ENCODE data around the gene TRIM46. TPM values are rescaled to one million over a fixed set of nuclear protein-coding genes. Genes with fewer than 3 reads are reported as not detected.

The TRIM46 gene
- total and polyA plus RNA-seq, 9 of the 15 experiments (the other 6 are each of a cell fraction or from before 2014, with no cell fraction given) = 0.05 to 0.60 (median 0.16) TPM; not detected in 3

DNA sequence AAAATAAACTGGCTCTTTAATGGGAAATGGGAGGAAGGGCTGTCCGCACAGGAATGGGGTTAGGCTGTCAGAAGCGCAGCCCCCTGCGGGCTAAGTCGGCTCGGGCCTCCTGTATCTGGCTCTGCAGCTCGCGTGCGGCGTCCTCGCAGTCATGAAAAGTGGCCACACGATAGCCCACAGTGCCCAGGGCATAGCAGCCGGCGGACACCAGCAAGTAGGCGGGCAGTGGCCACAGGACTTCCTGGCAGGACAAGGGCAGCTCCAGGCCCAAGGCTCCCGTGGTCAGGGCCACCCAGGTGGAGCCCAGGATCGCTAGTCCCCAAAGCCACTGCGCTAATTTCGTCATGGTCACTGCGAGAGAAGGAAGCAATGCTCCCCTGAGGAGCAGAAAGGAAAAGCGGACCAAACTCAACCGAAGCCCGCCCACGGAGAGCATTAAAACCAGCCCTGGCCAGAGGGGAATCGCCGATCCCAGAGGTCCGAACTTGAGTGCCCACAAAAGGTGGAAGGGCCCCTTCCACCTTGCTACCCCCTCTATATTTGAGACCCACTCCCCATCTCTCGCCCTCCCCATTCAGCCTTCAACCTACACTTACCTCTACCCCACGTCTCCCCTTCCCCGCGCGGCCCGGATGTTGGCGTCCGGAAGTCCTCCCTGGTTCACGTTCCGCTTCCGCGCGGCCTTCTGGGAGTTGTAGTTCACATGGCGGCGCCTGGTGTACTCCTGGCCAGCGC lies 33.6 kb upstream of the TRIM46 start, which contains the start of gene DPM3 (continued):
- no peak for TF ChIP-seq IRF2 (CRISPR knock-in tag; IDR thresholded peaks at IDR 0.05)
- no peak; the same call in 1 of the 2 replicates for TF ChIP-seq MTA3 (IDR thresholded peaks at IDR 0.05; ENCODE audit: borderline replicate concordance)
- TF ChIP-seq SMARCC2 (IDR thresholded peaks at IDR 0.05; ENCODE audit: low read depth) = no peak
- TF ChIP-seq, protein P1, sequence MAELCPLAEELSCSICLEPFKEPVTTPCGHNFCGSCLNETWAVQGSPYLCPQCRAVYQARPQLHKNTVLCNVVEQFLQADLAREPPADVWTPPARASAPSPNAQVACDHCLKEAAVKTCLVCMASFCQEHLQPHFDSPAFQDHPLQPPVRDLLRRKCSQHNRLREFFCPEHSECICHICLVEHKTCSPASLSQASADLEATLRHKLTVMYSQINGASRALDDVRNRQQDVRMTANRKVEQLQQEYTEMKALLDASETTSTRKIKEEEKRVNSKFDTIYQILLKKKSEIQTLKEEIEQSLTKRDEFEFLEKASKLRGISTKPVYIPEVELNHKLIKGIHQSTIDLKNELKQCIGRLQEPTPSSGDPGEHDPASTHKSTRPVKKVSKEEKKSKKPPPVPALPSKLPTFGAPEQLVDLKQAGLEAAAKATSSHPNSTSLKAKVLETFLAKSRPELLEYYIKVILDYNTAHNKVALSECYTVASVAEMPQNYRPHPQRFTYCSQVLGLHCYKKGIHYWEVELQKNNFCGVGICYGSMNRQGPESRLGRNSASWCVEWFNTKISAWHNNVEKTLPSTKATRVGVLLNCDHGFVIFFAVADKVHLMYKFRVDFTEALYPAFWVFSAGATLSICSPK (IDR thresholded peaks at IDR 0.05; ENCODE audit: borderline replicate concordance) = peak; percentile 82; the same call in 1 of the 2 replicates
- no peak for TF ChIP-seq CBX2 (IDR thresholded peaks at IDR 0.05; ENCODE audit: insufficient read depth, low read length, poor library complexity, severe bottlenecking)
- no peak for TF ChIP-seq SMARCB1 (IDR thresholded peaks at IDR 0.05; ENCODE audit: insufficient read length, low read depth)
- peak; percentile 47 for TF ChIP-seq PHF20 (IDR thresholded peaks at IDR 0.05; ENCODE audit: partially characterized antibody)
- peak; percentile 87; the same call in 1 of the 2 replicates for TF ChIP-seq OTX1 (CRISPR knock-in tag; IDR thresholded peaks at IDR 0.05)
- no peak for TF ChIP-seq HDAC3 (IDR thresholded peaks at IDR 0.05; ENCODE audit: borderline replicate concordance, partially characterized antibody)
- no peak for TF ChIP-seq ELF4 (CRISPR knock-in tag; IDR thresholded peaks at IDR 0.05)
- TF ChIP-seq MCM3 (IDR thresholded peaks at IDR 0.05) = no peak
- TF ChIP-seq ZNF274 (IDR thresholded peaks at IDR 0.05; ENCODE audit: borderline replicate concordance, low read depth, low read length) = no peak
- TF ChIP-seq ZNF561 (CRISPR knock-in tag; conservative IDR thresholded peaks at IDR 0.05) = no peak
- no peak for TF ChIP-seq FOXA1 (IDR thresholded peaks at IDR 0.05; ENCODE audit: borderline replicate concordance)
- TF ChIP-seq NONO (IDR thresholded peaks at IDR 0.05; ENCODE audit: low read depth in 2 of 2, low read length in 1 of 2) = no peak; a peak in 1 of 4 replicates
- TF ChIP-seq CTBP1 (IDR thresholded peaks at IDR 0.05; ENCODE audit: borderline replicate concordance) = no peak
- TF ChIP-seq MIER1 (IDR thresholded peaks at IDR 0.05; ENCODE audit: low read depth) = no peak
- TF ChIP-seq, protein P2, sequence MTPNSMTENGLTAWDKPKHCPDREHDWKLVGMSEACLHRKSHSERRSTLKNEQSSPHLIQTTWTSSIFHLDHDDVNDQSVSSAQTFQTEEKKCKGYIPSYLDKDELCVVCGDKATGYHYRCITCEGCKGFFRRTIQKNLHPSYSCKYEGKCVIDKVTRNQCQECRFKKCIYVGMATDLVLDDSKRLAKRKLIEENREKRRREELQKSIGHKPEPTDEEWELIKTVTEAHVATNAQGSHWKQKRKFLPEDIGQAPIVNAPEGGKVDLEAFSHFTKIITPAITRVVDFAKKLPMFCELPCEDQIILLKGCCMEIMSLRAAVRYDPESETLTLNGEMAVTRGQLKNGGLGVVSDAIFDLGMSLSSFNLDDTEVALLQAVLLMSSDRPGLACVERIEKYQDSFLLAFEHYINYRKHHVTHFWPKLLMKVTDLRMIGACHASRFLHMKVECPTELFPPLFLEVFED (CRISPR knock-in tag; conservative IDR thresholded peaks at IDR 0.05) = peak; percentile 70; the same call in 1 of the 2 replicates
- TF ChIP-seq SREBF1 (IDR thresholded peaks at IDR 0.05; ENCODE audit: borderline replicate concordance, low read depth, low read length) = peak; percentile 69; the same call in 1 of the 2 replicates
- TF ChIP-seq ZNF253 (CRISPR knock-in tag; conservative IDR thresholded peaks at IDR 0.05) = no peak
- no peak for TF ChIP-seq ZNF3 (CRISPR knock-in tag; IDR thresholded peaks at IDR 0.05)
- peak; percentile 85 for TF ChIP-seq CREM (IDR thresholded peaks at IDR 0.05; ENCODE audit: low read depth)
